ENCODE measurements around the gene HSD3B1. TPM values are rescaled to one million over a fixed set of nuclear protein-coding genes. Genes with fewer than 3 reads are reported as not detected.

HSD3B1 gene
- polyA plus RNA-seq (2011; rRNA removed) (not detected in 2 replicates), polyA plus RNA-seq (2017; fragmentation: RNase III; extraction: RNeasy Plus Mini Kit Qiagen cat#74134 plus additional on column Dnase treatment) (not detected in 3 replicates), polyA minus RNA-seq (2011; rRNA and poly(A)+ RNA removed) (not detected in 2 replicates)
- polyA plus RNA-seq (2012; cell fraction: cytosol; rRNA removed) = not detected in 2 replicates
- polyA plus RNA-seq (2012; cell fraction: nucleus; rRNA removed) = not detected in 2 replicates

DNA sequence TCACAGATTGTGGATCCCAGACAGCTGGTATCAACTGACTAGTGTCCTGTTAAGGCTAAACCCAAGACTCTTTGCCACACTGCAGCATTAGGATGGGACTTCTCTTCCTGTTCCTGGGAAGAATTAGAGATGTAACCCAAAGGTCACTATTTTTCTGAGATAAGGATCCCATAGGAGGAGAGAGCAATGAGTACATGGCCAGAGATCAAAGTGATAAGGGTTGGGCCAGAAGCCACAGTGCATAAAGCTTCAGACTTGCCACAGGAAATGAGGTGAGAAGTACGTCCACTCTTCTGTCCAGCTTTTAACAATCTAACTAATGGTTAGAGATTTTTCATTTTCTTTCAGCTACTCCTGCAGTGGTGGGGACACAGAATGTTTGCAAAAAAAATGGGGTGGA is at the start of gene HSD3B1:
HSD3B1 (plus strand) TSS at position 270 of the 400 bp plus-strand sequence. CDS start 267 bp downstream, outside the sequence.
- Histone ChIP-seq H3K4me1 (no peaks in the 10 kb centered on the region), H3K4me2 (no peak within 1 kb of the TSS), H3K9me3 (no peaks in the 10 kb centered on the region), H3K27ac (no peak within 1 kb of the TSS), H3K4me3 (no peak within 1 kb of the TSS)
- TF ChIP-seq EP300 (IDR thresholded peaks at IDR 0.05) (no peak), HOXB5 (CRISPR knock-in tag; IDR thresholded peaks at IDR 0.05) (no peak), SMC3 (IDR thresholded peaks at IDR 0.05) (no peak), POLR2AphosphoS2 (conservative IDR thresholded peaks at IDR 0.05; ENCODE audit: low read length) (no peak), FOSL2 (IDR thresholded peaks at IDR 0.05) (no peak), FOSL2 (CRISPR knock-in tag; IDR thresholded peaks at IDR 0.05) (no peak), HOXA7 (CRISPR knock-in tag; IDR thresholded peaks at IDR 0.05) (no peak), FOSB (CRISPR knock-in tag; IDR thresholded peaks at IDR 0.05) (no peak)
- TF ChIP-seq, protein P1, sequence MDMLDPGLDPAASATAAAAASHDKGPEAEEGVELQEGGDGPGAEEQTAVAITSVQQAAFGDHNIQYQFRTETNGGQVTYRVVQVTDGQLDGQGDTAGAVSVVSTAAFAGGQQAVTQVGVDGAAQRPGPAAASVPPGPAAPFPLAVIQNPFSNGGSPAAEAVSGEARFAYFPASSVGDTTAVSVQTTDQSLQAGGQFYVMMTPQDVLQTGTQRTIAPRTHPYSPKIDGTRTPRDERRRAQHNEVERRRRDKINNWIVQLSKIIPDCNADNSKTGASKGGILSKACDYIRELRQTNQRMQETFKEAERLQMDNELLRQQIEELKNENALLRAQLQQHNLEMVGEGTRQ (IDR thresholded peaks at IDR 0.05) = no peak
- TF ChIP-seq, protein P2, sequence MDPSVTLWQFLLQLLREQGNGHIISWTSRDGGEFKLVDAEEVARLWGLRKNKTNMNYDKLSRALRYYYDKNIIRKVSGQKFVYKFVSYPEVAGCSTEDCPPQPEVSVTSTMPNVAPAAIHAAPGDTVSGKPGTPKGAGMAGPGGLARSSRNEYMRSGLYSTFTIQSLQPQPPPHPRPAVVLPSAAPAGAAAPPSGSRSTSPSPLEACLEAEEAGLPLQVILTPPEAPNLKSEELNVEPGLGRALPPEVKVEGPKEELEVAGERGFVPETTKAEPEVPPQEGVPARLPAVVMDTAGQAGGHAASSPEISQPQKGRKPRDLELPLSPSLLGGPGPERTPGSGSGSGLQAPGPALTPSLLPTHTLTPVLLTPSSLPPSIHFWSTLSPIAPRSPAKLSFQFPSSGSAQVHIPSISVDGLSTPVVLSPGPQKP (IDR thresholded peaks at IDR 0.05; ENCODE audit: low read depth, low read length) = no peak
- 44% methylated on average over 1 of the region's 1 CpG for WGBS (ENCODE audit: missing lambda C conversion rate)
- POLR2A ChIA-PET = no interaction called here
- ATAC-seq (no peak), DNase-seq (ENCODE audit: low read depth in 1 of 2, low spot score in 1 of 2) (no peak), FAIRE-seq (no peak)
- CTCF ChIA-PET = no interaction called here

DNA sequence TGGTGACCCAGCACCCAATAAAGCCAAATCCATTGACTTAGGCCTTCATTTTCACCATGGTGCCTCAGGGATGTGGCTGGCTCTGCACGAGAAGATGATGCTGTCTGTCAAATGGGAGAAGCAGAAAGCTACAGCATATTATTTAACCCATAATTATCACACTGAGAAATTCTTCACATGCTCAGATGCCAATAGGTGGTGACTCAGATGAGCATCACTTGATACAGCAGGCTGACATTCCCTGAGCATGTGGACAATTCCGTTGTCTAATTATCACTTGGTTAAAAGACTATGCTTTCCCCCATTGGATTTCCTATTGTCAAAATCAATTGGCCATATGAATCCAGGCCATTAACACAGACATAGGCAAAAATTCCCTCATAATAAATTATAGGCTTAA is 44.0 kb upstream of the HSD3B1 start:
- no peak overlapping the region for H3K27ac ChIP-seq
- no peak for DNase-seq (ENCODE audit: low read depth in 1 of 2, low spot score in 1 of 2)
- no peak for FAIRE-seq
- ATAC-seq = no peak
- no peaks in the 10 kb centered on the region for H3K9me3 ChIP-seq
- H3K4me2 ChIP-seq = no peak overlapping the region
- H3K4me3 ChIP-seq = no peak overlapping the region
- H3K4me1 ChIP-seq = no peaks in the 10 kb centered on the region
- ChIA-PET CTCF (interaction anchor here (1.5 kb wide), 1 partner anchor 13 kb away, joined by 3 read pairs; no protein-coding TSS in a partner anchor), POLR2A (no interaction called here)
- TF ChIP-seq FOSB (CRISPR knock-in tag; IDR thresholded peaks at IDR 0.05) (no peak), POLR2A (IDR thresholded peaks at IDR 0.05; ENCODE audit: low read length) (no peak), NR3C1 (IDR thresholded peaks at IDR 0.05) (no peak)
- WGBS (ENCODE audit: missing lambda C conversion rate) = 8% methylated on average over 2 of the region's 2 CpGs

DNA sequence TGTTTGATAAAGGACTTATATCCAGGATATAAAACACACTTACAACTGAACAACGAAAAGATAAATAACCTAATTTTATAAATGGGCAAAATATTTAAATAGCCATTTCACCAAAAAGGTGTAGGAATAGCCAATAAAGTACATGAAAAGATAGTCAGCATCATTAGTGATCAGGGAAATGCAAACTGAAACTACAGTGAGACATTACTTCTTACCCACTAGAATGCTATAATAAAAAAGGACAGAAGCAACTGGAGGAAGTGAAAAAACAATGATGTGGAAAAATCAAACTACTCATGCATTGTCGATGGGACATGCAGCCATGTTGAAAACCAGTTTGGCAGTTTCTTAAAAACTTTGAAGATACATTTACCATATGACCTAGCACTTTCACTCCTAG is 43.4 kb upstream of the HSD3B1 start:
- no peaks in the 10 kb centered on the region for H3K4me1 ChIP-seq
- no peak overlapping the region for H3K4me3 ChIP-seq
- ChIA-PET CTCF (no interaction called here), POLR2A (no interaction called here)
- FAIRE-seq = no peak
- ATAC-seq = no peak
- H3K9me3 ChIP-seq = no peaks in the 10 kb centered on the region
- WGBS (ENCODE audit: missing lambda C conversion rate) = 9% methylated on average over 2 of the region's 2 CpGs
- no peak for DNase-seq (ENCODE audit: low read depth in 1 of 2, low spot score in 1 of 2)
- no peak overlapping the region for H3K4me2 ChIP-seq
- no peak overlapping the region for H3K27ac ChIP-seq
- TF ChIP-seq MYC (IDR thresholded peaks at IDR 0.05; ENCODE audit: borderline replicate concordance, low read length) (no peak), JUN (IDR thresholded peaks at IDR 0.05) (no peak), RFX5 (IDR thresholded peaks at IDR 0.05) (no peak)

DNA sequence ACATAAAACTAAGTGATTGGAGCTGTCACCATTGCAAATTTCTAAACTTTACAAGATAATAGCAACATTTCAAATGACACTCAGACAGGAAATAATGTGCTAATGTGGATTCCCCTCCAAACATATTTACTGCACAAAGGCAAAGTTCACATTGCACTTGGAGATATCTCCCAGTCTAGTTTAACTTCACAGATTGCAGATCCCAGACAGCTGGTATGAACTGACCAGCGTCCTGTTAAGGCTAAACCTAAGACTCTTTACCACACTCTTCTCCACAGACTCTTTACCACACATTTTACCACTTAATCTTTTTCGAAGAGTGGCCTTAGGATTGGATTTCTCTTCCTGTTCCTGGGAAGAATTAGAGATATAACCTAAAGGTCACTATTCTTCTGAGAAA is 40.6 kb upstream of the HSD3B1 start:
- CTCF ChIA-PET = interaction anchor here (0.6 to 1.6 kb wide), 2 partner anchors 10 to 176 kb away, joined by 3 to 5 read pairs; no protein-coding TSS in a partner anchor
- no peak for ATAC-seq
- WGBS (ENCODE audit: missing lambda C conversion rate) = 6% methylated on average over 2 of the region's 2 CpGs

More for the DNA sequence above, 40.6 kb upstream of the HSD3B1 start:
- H3K27ac ChIP-seq = no peak overlapping the region
- H3K9me3 ChIP-seq = no peaks in the 10 kb centered on the region
- H3K4me1 ChIP-seq = no peaks in the 10 kb centered on the region
- DNase-seq (ENCODE audit: low read depth in 1 of 2, low spot score in 1 of 2) = no peak
- FAIRE-seq = no peak
- no peak overlapping the region for H3K4me2 ChIP-seq
- TF ChIP-seq JUN (IDR thresholded peaks at IDR 0.05) = no peak
- TF ChIP-seq RNF2 (IDR thresholded peaks at IDR 0.05; ENCODE audit: borderline replicate concordance, low read depth) = no peak
- no peak for TF ChIP-seq ZNF302 (CRISPR knock-in tag; IDR thresholded peaks at IDR 0.05)
- TF ChIP-seq EHMT2 (IDR thresholded peaks at IDR 0.05; ENCODE audit: low read depth) = no peak
- no peak for TF ChIP-seq CHD2 (IDR thresholded peaks at IDR 0.05; ENCODE audit: low read length, partially characterized antibody)
- TF ChIP-seq CEBPB (IDR thresholded peaks at IDR 0.05) = no peak
- no peak for TF ChIP-seq CBX2 (IDR thresholded peaks at IDR 0.05; ENCODE audit: borderline replicate concordance, low read depth)
- no peak for TF ChIP-seq ESRRA (IDR thresholded peaks at IDR 0.05; ENCODE audit: borderline replicate concordance, low read length)
- no peak for TF ChIP-seq CBX8 (IDR thresholded peaks at IDR 0.05)
- no peak for TF ChIP-seq GATA3 (IDR thresholded peaks at IDR 0.05; ENCODE audit: borderline replicate concordance)
- no peak for TF ChIP-seq KDM1A (IDR thresholded peaks at IDR 0.05; ENCODE audit: low read depth)
- TF ChIP-seq MYC (IDR thresholded peaks at IDR 0.05; ENCODE audit: borderline replicate concordance, low read length) = no peak
- TF ChIP-seq, protein P3, sequence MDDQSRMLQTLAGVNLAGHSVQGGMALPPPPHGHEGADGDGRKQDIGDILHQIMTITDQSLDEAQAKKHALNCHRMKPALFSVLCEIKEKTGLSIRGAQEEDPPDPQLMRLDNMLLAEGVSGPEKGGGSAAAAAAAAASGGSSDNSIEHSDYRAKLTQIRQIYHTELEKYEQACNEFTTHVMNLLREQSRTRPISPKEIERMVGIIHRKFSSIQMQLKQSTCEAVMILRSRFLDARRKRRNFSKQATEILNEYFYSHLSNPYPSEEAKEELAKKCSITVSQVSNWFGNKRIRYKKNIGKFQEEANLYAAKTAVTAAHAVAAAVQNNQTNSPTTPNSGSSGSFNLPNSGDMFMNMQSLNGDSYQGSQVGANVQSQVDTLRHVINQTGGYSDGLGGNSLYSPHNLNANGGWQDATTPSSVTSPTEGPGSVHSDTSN (IDR thresholded peaks at IDR 0.05) = no peak
- no peak for TF ChIP-seq FOSL2 (IDR thresholded peaks at IDR 0.05)
- TF ChIP-seq FOSL2 (CRISPR knock-in tag; IDR thresholded peaks at IDR 0.05) = no peak
- no peak for TF ChIP-seq MAFK (IDR thresholded peaks at IDR 0.05; ENCODE audit: partially characterized antibody)
- TF ChIP-seq, protein P4, sequence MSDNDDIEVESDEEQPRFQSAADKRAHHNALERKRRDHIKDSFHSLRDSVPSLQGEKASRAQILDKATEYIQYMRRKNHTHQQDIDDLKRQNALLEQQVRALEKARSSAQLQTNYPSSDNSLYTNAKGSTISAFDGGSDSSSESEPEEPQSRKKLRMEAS (IDR thresholded peaks at IDR 0.05) = no peak
- H3K4me3 ChIP-seq = no peak overlapping the region
- POLR2A ChIA-PET = no interaction called here

All from A549 (cell line).